Natural killer cell (primary cell): ENCODE measurements around the gene SLC5A2. TPM values are rescaled to one million over a fixed set of nuclear protein-coding genes. Genes with fewer than 3 reads are reported as not detected.

Source experiments
- ATAC-seq, 3 donors: fragments of 150-1000 bp in 2 of 3; fragments of 200-7000 bp in 1 of 3; cut with Tn5 transposase; 1 replicate in 1 of 3; 2 replicates in 2 of 3; pipeline ENCODE4 v1.10.0; 2021; ENCODE audit warnings: mild to moderate bottlenecking in 2 of 3, moderate library complexity in 2 of 3
- DNase-seq, 2 donors: peaks; one replicate each; pipeline versions ENCODE4 v3.0.0 to v3.0.0-alpha.2; 2013 to 2021; ENCODE audit warnings: mixed read lengths in 1 of 2
- H3K27ac ChIP-seq: one replicate; pipeline ENCODE4 v1.5.1; 2013; ENCODE audit warnings: mild to moderate bottlenecking, low read length
- H3K27me3 ChIP-seq: one replicate; pipeline ENCODE4 v1.6.1; 2013; ENCODE audit warnings: low read length; ENCODE audit not compliant: control insufficient read depth, insufficient read depth
- H3K36me3 ChIP-seq: one replicate; pipeline ENCODE4 v1.6.1; 2013; ENCODE audit warnings: low read length; ENCODE audit not compliant: control insufficient read depth, insufficient read depth
- H3K4me1 ChIP-seq: one replicate; pipeline ENCODE4 v1.6.1; 2013; ENCODE audit warnings: low read length; ENCODE audit not compliant: control insufficient read depth, insufficient read depth
- H3K4me3 ChIP-seq: one replicate; pipeline ENCODE4 v1.5.1; 2013; ENCODE audit warnings: low read length
- H3K9me3 ChIP-seq: one replicate; pipeline ENCODE4 v1.6.1; 2013; ENCODE audit warnings: low read length; ENCODE audit not compliant: control insufficient read depth, insufficient read depth
- H3K27ac Mint-ChIP-seq, 2 donors: one replicate each; pipeline ENCODE4 v1.8.0; 2022; ENCODE audit warnings: mild to moderate bottlenecking in 2 of 2, mixed read lengths in 2 of 2, moderate library complexity in 1 of 2
- H3K27me3 Mint-ChIP-seq, 2 donors: one replicate each; pipeline ENCODE4 v1.8.0; 2022; ENCODE audit warnings: low read depth in 2 of 2, mixed read lengths in 2 of 2
- H3K36me3 Mint-ChIP-seq: one replicate; pipeline ENCODE4 v1.8.0; 2022; ENCODE audit warnings: mixed read lengths
- H3K4me1 Mint-ChIP-seq, 2 donors: one replicate each; pipeline ENCODE4 v1.8.0; 2022; ENCODE audit warnings: mixed read lengths in 2 of 2
- H3K4me3 Mint-ChIP-seq: one replicate; pipeline ENCODE4 v1.8.0; 2022; ENCODE audit warnings: mild to moderate bottlenecking, moderate library complexity, mixed read lengths
- H3K9me3 Mint-ChIP-seq, 2 donors: one replicate each; pipeline ENCODE4 v1.8.0; 2022; ENCODE audit warnings: mixed read lengths in 2 of 2
- WGBS: methylation state at CpG from one replicate; pipeline ENCODE4 v1.1.7; 2013; ENCODE audit warnings: missing lambda C conversion rate; ENCODE audit not compliant: insufficient coverage; 5-methylcytosine and 5-hydroxymethylcytosine counted together
- intact Hi-C: fragments of 100-400 bp; cut with micrococcal nuclease; formaldehyde crosslinking; loops from one replicate; pipeline ENCODE4 v1.14.2; 2022
- total RNA-seq, 4 donors: library from RNA; stranded (reverse); fragments of 120-200 nt in 1 of 4; gene quantifications; one replicate each; pipeline versions ENCODE4 v1.2.3 to v1.2.4, GENCODE V29; 2013 to 2022
- TF ChIP-seq, protein P1 (sequence below): fragments of 200-600 bp; IDR thresholded peaks from one replicate; pipeline ENCODE4 v1.8.0; 2022; ENCODE audit warnings: antibody characterized with exemption

The SLC5A2 gene
- total RNA-seq, 3 donors from 2014 or later (not counting 1 experiment from before 2014, with no cell fraction given): 0.20 to 0.96 TPM; not detected in 1

DNA sequence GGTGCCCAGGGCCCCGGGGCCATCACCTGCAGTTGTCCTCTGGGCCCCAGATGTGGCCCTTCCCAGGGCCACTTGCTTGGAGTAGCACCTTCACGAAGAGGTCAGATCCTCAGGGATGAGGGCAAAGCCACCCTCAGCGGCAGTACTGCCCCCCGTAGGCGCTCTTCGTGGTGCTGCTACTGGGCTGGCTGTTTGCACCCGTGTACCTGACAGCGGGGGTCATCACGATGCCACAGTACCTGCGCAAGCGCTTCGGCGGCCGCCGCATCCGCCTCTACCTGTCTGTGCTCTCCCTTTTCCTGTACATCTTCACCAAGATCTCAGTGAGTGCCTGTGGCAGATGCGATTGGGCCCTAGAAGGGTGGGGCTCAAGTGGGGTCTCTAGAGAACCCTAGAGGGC lies 2.6 kb downstream of the SLC5A2 start:
- H3K36me3 ChIP-seq: no peaks in the 10 kb centered on the region
- H3K27me3 ChIP-seq: no peaks in the 10 kb centered on the region
- H3K9me3 Mint-ChIP-seq: no peaks in the 10 kb centered on the region
- 96% methylated on average over 17 of the region's 17 CpGs for WGBS
- H3K27ac ChIP-seq: no peak overlapping the region
- no peaks in the 10 kb centered on the region for H3K36me3 Mint-ChIP-seq
- peaks cover 7% of the 10 kb centered on the region in 2 donors for H3K4me1 Mint-ChIP-seq
- no peak for DNase-seq
- no peaks in the 10 kb centered on the region for H3K9me3 ChIP-seq
- ATAC-seq: no peak
- H3K4me3 Mint-ChIP-seq: peak overlapping the region; percentile 50
- peaks cover 10 to 15% of the 10 kb centered on the region in 2 donors for H3K27me3 Mint-ChIP-seq
- H3K27ac Mint-ChIP-seq: no peak overlapping the region
- H3K4me3 ChIP-seq: no peak overlapping the region
- intact Hi-C loops: no loop called here
- peaks cover 19% of the 10 kb centered on the region for H3K4me1 ChIP-seq
- TF ChIP-seq, protein P1, sequence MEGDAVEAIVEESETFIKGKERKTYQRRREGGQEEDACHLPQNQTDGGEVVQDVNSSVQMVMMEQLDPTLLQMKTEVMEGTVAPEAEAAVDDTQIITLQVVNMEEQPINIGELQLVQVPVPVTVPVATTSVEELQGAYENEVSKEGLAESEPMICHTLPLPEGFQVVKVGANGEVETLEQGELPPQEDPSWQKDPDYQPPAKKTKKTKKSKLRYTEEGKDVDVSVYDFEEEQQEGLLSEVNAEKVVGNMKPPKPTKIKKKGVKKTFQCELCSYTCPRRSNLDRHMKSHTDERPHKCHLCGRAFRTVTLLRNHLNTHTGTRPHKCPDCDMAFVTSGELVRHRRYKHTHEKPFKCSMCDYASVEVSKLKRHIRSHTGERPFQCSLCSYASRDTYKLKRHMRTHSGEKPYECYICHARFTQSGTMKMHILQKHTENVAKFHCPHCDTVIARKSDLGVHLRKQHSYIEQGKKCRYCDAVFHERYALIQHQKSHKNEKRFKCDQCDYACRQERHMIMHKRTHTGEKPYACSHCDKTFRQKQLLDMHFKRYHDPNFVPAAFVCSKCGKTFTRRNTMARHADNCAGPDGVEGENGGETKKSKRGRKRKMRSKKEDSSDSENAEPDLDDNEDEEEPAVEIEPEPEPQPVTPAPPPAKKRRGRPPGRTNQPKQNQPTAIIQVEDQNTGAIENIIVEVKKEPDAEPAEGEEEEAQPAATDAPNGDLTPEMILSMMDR: no peak

DNA sequence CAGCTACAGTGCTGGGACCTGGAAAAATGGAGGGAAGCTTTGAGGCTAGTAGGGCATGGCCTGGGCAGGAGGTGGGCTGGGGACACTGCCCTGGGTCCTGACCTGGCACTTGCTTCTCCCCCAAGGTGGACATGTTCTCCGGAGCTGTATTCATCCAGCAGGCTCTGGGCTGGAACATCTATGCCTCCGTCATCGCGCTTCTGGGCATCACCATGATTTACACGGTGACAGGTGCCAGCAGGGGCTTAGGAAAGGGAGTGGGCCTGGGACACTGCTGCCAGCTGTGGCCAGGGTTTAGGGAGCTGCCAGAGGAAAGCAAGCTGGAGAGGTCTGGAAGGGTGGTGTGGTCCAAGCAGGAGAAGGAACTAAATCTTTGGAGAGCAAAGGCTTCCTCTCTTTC lies 3.1 kb downstream of the SLC5A2 start:
- DNase-seq (no peak), ATAC-seq (no peak)
- H3K27me3 ChIP-seq: no peaks in the 10 kb centered on the region
- 100% methylated on average over 5 of the region's 5 CpGs for WGBS
- no peaks in the 10 kb centered on the region for H3K36me3 Mint-ChIP-seq
- H3K36me3 ChIP-seq: no peaks in the 10 kb centered on the region
- H3K4me3 ChIP-seq: no peak overlapping the region
- H3K9me3 ChIP-seq: no peaks in the 10 kb centered on the region
- peaks cover 19% of the 10 kb centered on the region for H3K4me1 ChIP-seq
- H3K4me3 Mint-ChIP-seq: peak overlapping the region; percentile 67
- peaks cover 10 to 15% of the 10 kb centered on the region in 2 donors for H3K27me3 Mint-ChIP-seq
- no peaks in the 10 kb centered on the region for H3K9me3 Mint-ChIP-seq
- intact Hi-C loops: no loop called here
- peaks cover 7% of the 10 kb centered on the region in 2 donors for H3K4me1 Mint-ChIP-seq
- TF ChIP-seq, protein P1: no peak
- no peak overlapping the region for H3K27ac ChIP-seq
- H3K27ac Mint-ChIP-seq: no peak overlapping the region

DNA sequence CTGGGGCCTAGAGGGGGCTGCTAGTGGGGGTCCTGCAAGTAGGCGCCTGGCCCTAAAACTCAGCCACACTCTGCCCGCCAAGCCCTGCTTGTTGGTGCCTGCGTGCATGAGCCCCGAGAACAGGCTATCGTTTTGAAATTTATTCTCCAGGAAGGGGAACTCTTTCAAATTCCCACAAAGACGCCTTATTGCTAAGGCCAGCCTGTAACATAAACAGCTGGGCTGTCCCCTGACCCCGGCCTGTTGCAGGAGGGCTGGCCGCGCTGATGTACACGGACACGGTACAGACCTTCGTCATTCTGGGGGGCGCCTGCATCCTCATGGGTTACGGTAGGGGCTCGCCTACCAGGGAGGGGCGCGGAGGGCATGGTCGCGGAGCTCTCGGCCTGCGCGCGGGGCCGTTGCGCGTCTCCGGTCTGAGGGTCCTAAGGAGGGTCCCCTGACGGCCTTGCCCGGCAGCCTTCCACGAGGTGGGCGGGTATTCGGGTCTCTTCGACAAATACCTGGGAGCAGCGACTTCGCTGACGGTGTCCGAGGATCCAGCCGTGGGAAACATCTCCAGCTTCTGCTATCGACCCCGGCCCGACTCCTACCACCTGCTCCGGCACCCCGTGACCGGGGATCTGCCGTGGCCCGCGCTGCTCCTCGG lies 4.3 kb downstream of the SLC5A2 start:
- H3K27ac Mint-ChIP-seq: no peak overlapping the region
- Histone ChIP-seq H3K4me3 (peak overlapping the region; percentile 51), H3K27ac (no peak overlapping the region), H3K4me1 (peaks cover 19% of the 10 kb centered on the region), H3K9me3 (no peaks in the 10 kb centered on the region), H3K36me3 (no peaks in the 10 kb centered on the region), H3K27me3 (no peaks in the 10 kb centered on the region)
- intact Hi-C loops: no loop called here
- H3K27me3 Mint-ChIP-seq: peaks cover 10 to 12% of the 10 kb centered on the region in 2 donors
- no peaks in the 10 kb centered on the region for H3K36me3 Mint-ChIP-seq
- peak overlapping the region; percentile 89 for H3K4me3 Mint-ChIP-seq
- 5% methylated on average over 48 of the region's 48 CpGs for WGBS
- peaks cover 7% of the 10 kb centered on the region in 2 donors for H3K4me1 Mint-ChIP-seq
- TF ChIP-seq, protein P1: no peak
- H3K9me3 Mint-ChIP-seq: no peaks in the 10 kb centered on the region
- DNase-seq: no peak
- ATAC-seq: no peak
